ENCODE data around the gene SLC25A25. TPM values are rescaled to one million over a fixed set of nuclear protein-coding genes. Genes with fewer than 3 reads are reported as not detected.

The SLC25A25 gene
- total and polyA plus RNA-seq, 9 of the 15 experiments (the other 6 are each of a cell fraction or from before 2014, with no cell fraction given), result 0.07 to 35.9 (median 23.2) TPM

DNA sequence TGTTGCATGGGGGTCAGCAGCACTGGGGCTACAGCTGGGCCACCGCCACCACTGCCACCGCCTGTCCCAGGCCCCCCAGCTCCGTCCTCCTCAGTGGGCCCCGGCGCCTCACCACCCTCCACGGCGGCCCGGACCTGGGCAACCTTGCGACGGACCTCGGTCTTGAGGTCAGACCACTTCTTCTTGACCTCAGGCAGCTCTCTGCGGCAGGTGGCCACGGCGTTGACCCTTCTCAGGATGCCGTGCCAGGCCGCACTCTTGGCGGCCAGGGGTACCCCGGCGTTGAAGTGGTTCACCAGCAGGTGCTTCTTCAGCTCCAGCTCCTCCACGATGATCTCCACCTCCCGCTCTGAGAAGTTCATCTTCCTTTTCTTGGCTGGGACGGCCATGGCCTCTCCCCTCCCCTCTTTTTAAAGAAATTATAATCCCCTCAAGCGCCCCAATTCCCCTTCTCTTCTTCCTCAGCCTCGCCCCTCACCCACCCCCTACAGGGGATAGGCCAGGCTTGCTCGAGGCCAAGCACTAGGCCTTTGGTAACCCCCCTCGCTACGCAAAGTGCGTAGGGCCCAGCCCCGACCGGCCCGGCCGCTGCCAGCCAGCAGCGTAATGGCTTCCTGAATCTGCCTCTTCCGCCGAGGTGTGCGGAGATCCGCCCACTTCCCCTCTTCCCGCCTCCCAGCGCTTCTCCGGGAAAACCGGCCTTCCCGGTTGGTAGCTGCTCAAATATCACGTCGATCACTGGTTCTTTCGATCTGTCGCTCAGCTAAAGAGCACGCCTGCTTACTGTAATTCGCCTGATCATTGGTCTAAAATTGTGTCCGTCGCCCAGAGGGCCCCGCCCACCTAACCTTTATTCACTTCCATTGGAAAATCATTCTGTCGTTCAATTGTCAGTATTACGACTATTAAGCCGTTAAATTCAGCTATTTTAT lies 1.1 kb upstream of the SLC25A25 start, which contains the start of gene NAIF1 (continued):
- TF ChIP-seq HDGF (IDR thresholded peaks at IDR 0.05), result peak; percentile 80; the same call in 1 of the 2 replicates
- TF ChIP-seq, protein P1, sequence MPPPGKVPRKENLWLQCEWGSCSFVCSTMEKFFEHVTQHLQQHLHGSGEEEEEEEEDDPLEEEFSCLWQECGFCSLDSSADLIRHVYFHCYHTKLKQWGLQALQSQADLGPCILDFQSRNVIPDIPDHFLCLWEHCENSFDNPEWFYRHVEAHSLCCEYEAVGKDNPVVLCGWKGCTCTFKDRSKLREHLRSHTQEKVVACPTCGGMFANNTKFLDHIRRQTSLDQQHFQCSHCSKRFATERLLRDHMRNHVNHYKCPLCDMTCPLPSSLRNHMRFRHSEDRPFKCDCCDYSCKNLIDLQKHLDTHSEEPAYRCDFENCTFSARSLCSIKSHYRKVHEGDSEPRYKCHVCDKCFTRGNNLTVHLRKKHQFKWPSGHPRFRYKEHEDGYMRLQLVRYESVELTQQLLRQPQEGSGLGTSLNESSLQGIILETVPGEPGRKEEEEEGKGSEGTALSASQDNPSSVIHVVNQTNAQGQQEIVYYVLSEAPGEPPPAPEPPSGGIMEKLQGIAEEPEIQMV (tag; conservative IDR thresholded peaks at IDR 0.05; ENCODE audit: low read depth), result no peak
- TF ChIP-seq FOXA3 (CRISPR knock-in tag; conservative IDR thresholded peaks at IDR 0.05 in 1 of 2, IDR thresholded peaks at IDR 0.05 in 1 of 2), result no peak
- TF ChIP-seq POLR2H (tag; IDR thresholded peaks at IDR 0.05; ENCODE audit: low read depth), result no peak; the same call in 1 of the 2 replicates
- TF ChIP-seq, protein P2, sequence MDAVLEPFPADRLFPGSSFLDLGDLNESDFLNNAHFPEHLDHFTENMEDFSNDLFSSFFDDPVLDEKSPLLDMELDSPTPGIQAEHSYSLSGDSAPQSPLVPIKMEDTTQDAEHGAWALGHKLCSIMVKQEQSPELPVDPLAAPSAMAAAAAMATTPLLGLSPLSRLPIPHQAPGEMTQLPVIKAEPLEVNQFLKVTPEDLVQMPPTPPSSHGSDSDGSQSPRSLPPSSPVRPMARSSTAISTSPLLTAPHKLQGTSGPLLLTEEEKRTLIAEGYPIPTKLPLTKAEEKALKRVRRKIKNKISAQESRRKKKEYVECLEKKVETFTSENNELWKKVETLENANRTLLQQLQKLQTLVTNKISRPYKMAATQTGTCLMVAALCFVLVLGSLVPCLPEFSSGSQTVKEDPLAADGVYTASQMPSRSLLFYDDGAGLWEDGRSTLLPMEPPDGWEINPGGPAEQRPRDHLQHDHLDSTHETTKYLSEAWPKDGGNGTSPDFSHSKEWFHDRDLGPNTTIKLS (IDR thresholded peaks at IDR 0.05; ENCODE audit: borderline replicate concordance, low read depth), result peak; percentile 74
- 0 out of 2 replicates have a peak, but pooled peaks have one; percentile 59 for TF ChIP-seq MED1 (CRISPR knock-in tag; IDR thresholded peaks at IDR 0.05; ENCODE audit: borderline replicate concordance)
- no peak for TF ChIP-seq SETDB1 (IDR thresholded peaks at IDR 0.05; ENCODE audit: low read length)
- no peak for TF ChIP-seq NUFIP1 (IDR thresholded peaks at IDR 0.05; ENCODE audit: partially characterized antibody)
- no peak for TF ChIP-seq MAFF (IDR thresholded peaks at IDR 0.05; ENCODE audit: low read length)
- no peak for TF ChIP-seq RBM34 (IDR thresholded peaks at IDR 0.05; ENCODE audit: borderline replicate concordance, insufficient read depth, low read length)
- TF ChIP-seq CHD4 (IDR thresholded peaks at IDR 0.05; ENCODE audit: insufficient read depth, insufficient replicate concordance, low read depth, low read length, poor library complexity, severe bottlenecking), result no peak
- no peak for TF ChIP-seq EZH2 (IDR thresholded peaks at IDR 0.05; ENCODE audit: borderline replicate concordance, low read depth, low read length)
- no peak for TF ChIP-seq KLF16 (IDR thresholded peaks at IDR 0.05)
- no peak for TF ChIP-seq CCNT2 (IDR thresholded peaks at IDR 0.05; ENCODE audit: borderline replicate concordance, extremely low read depth, insufficient read length, low read depth, low read length)
- TF ChIP-seq EWSR1 (IDR thresholded peaks at IDR 0.05; ENCODE audit: borderline replicate concordance, low read depth, partially characterized antibody), result no peak
- TF ChIP-seq SMARCC2 (IDR thresholded peaks at IDR 0.05; ENCODE audit: low read depth), result no peak
- peak; percentile 99 for TF ChIP-seq HNRNPLL (IDR thresholded peaks at IDR 0.05; ENCODE audit: low read depth, low read length, poor library complexity, severe bottlenecking)
- TF ChIP-seq POLR2A (conservative IDR thresholded peaks at IDR 0.05), result no peak
- TF ChIP-seq, protein P3, sequence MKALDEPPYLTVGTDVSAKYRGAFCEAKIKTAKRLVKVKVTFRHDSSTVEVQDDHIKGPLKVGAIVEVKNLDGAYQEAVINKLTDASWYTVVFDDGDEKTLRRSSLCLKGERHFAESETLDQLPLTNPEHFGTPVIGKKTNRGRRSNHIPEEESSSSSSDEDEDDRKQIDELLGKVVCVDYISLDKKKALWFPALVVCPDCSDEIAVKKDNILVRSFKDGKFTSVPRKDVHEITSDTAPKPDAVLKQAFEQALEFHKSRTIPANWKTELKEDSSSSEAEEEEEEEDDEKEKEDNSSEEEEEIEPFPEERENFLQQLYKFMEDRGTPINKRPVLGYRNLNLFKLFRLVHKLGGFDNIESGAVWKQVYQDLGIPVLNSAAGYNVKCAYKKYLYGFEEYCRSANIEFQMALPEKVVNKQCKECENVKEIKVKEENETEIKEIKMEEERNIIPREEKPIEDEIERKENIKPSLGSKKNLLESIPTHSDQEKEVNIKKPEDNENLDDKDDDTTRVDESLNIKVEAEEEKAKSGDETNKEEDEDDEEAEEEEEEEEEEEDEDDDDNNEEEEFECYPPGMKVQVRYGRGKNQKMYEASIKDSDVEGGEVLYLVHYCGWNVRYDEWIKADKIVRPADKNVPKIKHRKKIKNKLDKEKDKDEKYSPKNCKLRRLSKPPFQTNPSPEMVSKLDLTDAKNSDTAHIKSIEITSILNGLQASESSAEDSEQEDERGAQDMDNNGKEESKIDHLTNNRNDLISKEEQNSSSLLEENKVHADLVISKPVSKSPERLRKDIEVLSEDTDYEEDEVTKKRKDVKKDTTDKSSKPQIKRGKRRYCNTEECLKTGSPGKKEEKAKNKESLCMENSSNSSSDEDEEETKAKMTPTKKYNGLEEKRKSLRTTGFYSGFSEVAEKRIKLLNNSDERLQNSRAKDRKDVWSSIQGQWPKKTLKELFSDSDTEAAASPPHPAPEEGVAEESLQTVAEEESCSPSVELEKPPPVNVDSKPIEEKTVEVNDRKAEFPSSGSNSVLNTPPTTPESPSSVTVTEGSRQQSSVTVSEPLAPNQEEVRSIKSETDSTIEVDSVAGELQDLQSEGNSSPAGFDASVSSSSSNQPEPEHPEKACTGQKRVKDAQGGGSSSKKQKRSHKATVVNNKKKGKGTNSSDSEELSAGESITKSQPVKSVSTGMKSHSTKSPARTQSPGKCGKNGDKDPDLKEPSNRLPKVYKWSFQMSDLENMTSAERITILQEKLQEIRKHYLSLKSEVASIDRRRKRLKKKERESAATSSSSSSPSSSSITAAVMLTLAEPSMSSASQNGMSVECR (CRISPR knock-in tag; IDR thresholded peaks at IDR 0.05), result peak; percentile 40; the same call in 1 of the 2 replicates
